Naive thymus-derived CD4-positive, alpha-beta T cell (primary cell): Measurements from ENCODE around the gene TCEAL8. TPM values are rescaled to one million over a fixed set of nuclear protein-coding genes. Genes with fewer than 3 reads are reported as not detected.
A peak's percentile ranks its signal among the peaks of the same experiment; 100 is the strongest.
"Not testable (repeated sequence)": the region's sequence is repeated elsewhere in the genome, so short reads cannot be mapped to it uniquely, and the experiment has no call there.

ENCODE experiments used
- ATAC-seq: fragments of 150-1000 bp; cut with Tn5 transposase; 2 replicates; pipeline ENCODE4 v1.10.0; 2021; ENCODE audit warnings: mild to moderate bottlenecking, moderate library complexity
- CTCF ChIA-PET: fragments of 350-600 bp; sonication (Branson Sonifier 250); formaldehyde crosslinking; loops from one replicate; lab custom pipeline; 2021; ENCODE audit warnings: antibody characterized with exemption; lab: Charles Lee
- POLR2A ChIA-PET: fragments of 350-600 bp; sonication (Branson Sonifier 250); formaldehyde crosslinking; loops from one replicate; lab custom pipeline; 2021; ENCODE audit warnings: antibody characterized with exemption, inconsistent platforms; lab: Charles Lee
- DNase-seq, 9 donors: peaks; one replicate each; pipeline versions ENCODE4 v3.0.0 to v3.0.0-alpha.2; 2020 to 2022; ENCODE audit warnings: mixed read lengths in 1 of 9
- H3K27ac ChIP-seq: one replicate; pipeline ENCODE4 v1.7.0; 2013; ENCODE audit warnings: mild to moderate bottlenecking, low read depth, low read length, moderate library complexity
- H3K27me3 ChIP-seq, 2 donors: one replicate each; pipeline ENCODE4 v1.7.0; 2013; ENCODE audit warnings: low read length in 2 of 2, mild to moderate bottlenecking in 2 of 2, moderate library complexity in 2 of 2; ENCODE audit not compliant: control insufficient read depth in 2 of 2, insufficient read depth in 2 of 2
- H3K36me3 ChIP-seq, 3 experiments: 1 replicate in 2 of 3; 2 replicates in 1 of 3; pipeline ENCODE4 v1.7.0; 2013; ENCODE audit warnings: low read length in 3 of 3, mild to moderate bottlenecking in 3 of 3, moderate library complexity in 1 of 3; ENCODE audit not compliant: insufficient read depth in 3 of 3, control insufficient read depth in 2 of 3
- H3K4me1 ChIP-seq, 2 donors: one replicate each; pipeline ENCODE4 v1.7.0; 2013; ENCODE audit warnings: low read length in 2 of 2, mild to moderate bottlenecking in 2 of 2, moderate library complexity in 1 of 2; ENCODE audit not compliant: control insufficient read depth in 2 of 2, insufficient read depth in 2 of 2
- H3K4me3 ChIP-seq: 2 replicates; pipeline ENCODE4 v1.7.0; 2013; ENCODE audit warnings: mild to moderate bottlenecking, low read length
- H3K9me3 ChIP-seq, 3 experiments: 1 replicate in 2 of 3; 2 replicates in 1 of 3; pipeline ENCODE4 v1.7.0; 2013; ENCODE audit warnings: low read length in 3 of 3; ENCODE audit not compliant: control insufficient read depth in 2 of 3
- H3K27ac Mint-ChIP-seq, 9 donors: one replicate each; pipeline ENCODE4 v1.8.0; 2020 to 2022; ENCODE audit warnings: mixed read lengths in 9 of 9, mild to moderate bottlenecking in 8 of 9, moderate library complexity in 5 of 9, inconsistent platforms in 2 of 9
- H3K27me3 Mint-ChIP-seq, 5 donors: one replicate each; pipeline ENCODE4 v1.8.0; 2021 to 2022; ENCODE audit warnings: mixed read lengths in 5 of 5, mild to moderate bottlenecking in 1 of 5
- H3K36me3 Mint-ChIP-seq, 5 donors: one replicate each; pipeline ENCODE4 v1.8.0; 2020 to 2022; ENCODE audit warnings: mixed read lengths in 5 of 5, mild to moderate bottlenecking in 3 of 5, inconsistent platforms in 1 of 5
- H3K4me1 Mint-ChIP-seq, 7 donors: one replicate each; pipeline ENCODE4 v1.8.0; 2020 to 2022; ENCODE audit warnings: mixed read lengths in 7 of 7, mild to moderate bottlenecking in 3 of 7, inconsistent platforms in 1 of 7
- H3K4me3 Mint-ChIP-seq, 10 donors: one replicate each; pipeline ENCODE4 v1.8.0; 2020 to 2022; ENCODE audit warnings: mild to moderate bottlenecking in 10 of 10, mixed read lengths in 10 of 10, moderate library complexity in 6 of 10, inconsistent platforms in 2 of 10
- H3K9me3 Mint-ChIP-seq, 11 donors: one replicate each; pipeline ENCODE4 v1.8.0; 2020 to 2022; ENCODE audit warnings: mixed read lengths in 11 of 11, mild to moderate bottlenecking in 4 of 11, inconsistent platforms in 1 of 11, moderate library complexity in 1 of 11
- intact Hi-C, 2 donors: fragments of 100-400 bp; cut with micrococcal nuclease; formaldehyde crosslinking; loops; one replicate each; pipeline ENCODE4 v1.15.1; 2023
- polyA plus RNA-seq, 2 donors: library from polyadenylated mRNA; unstranded; fragments of 300-500 nt; fragmentation: Illumina TruSeq; gene quantifications; one replicate each; pipeline ENCODE4 v1.2.3, GENCODE V29; 2021
- total RNA-seq, 6 experiments: library from RNA in 5 of 6; stranded (reverse) in 5 of 6; gene quantifications; 1 replicate in 5 of 6; 2 replicates in 1 of 6; pipeline ENCODE4 v1.2.3 and lab custom pipeline; 2021 to 2026

Gene TCEAL8
- total and polyA plus RNA-seq, 7 experiments from 2014 or later, result 12.2 to 82.3 (median 34.1) TPM

DNA sequence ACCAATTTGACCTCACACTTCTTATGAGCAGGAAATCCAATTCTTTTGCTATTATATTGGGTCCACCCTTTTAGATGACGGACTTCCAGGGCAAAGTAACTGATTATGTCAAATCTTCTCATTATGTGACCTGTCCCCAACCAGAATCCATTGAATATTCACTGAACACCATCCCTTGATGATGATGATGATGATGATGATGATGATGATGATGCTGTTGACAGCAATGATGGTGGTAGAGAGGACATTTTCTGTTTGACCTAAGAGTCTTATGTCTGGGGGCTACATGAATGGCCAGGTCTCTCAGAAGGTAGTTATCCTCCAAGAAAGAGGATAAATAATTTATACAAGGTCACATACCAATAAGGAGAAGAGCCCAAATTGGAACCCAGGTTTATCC lies 5.2 kb downstream of the TCEAL8 start:
- no peak overlapping the region for H3K4me3 Mint-ChIP-seq
- H3K27ac ChIP-seq, result no peak overlapping the region
- H3K27ac Mint-ChIP-seq, result no peak overlapping the region
- DNase-seq (no peak), ATAC-seq (no peak)
- no peaks in the 10 kb centered on the region for H3K9me3 Mint-ChIP-seq
- ChIA-PET POLR2A (no interaction called here), CTCF (interaction anchor here (1.3 kb wide), 1 partner anchor 214 kb away, joined by 5 read pairs; no protein-coding TSS in a partner anchor)
- peaks cover 11 to 27% (median 15%) of the 10 kb centered on the region in 7 donors for H3K4me1 Mint-ChIP-seq
- no peak overlapping the region for H3K4me3 ChIP-seq
- H3K9me3 ChIP-seq, result no peaks in the 10 kb centered on the region
- H3K4me1 ChIP-seq, result no peaks in the 10 kb centered on the region
- H3K36me3 Mint-ChIP-seq, result peaks cover 0 to 3% (median 0%) of the 10 kb centered on the region in 5 donors
- peaks cover 0 to 12% (median 0%) of the 10 kb centered on the region in 5 donors for H3K27me3 Mint-ChIP-seq
- H3K36me3 ChIP-seq, result no peaks in the 10 kb centered on the region
- H3K27me3 ChIP-seq, result no peaks in the 10 kb centered on the region
- intact Hi-C loops, result loop anchor here in 1 of 2 donors (10.0 kb wide), 2 partner anchors 95 to 435 kb away; partner anchors contain the start of gene MORF4L2

DNA sequence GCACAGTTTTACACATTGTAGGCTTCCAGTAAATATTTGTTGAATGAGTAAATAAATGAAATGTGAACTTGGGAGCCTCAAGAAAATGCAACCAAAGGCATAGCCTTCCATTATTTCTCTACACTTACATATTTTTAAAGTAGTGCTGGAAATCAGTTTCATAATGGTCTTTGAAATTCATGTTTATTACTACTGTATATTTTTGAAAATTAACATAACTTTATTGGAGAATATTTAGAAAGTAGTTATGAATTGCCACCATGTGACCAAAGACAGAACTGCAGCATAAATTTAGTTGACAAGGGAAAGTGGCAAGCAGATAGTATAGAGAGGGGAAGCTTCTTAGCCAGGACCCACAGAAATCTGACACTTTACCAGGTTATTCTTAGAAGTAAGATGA lies 6.4 kb downstream of the TCEAL8 start:
- no peak overlapping the region for H3K27ac Mint-ChIP-seq
- no peak for ATAC-seq

DNA sequence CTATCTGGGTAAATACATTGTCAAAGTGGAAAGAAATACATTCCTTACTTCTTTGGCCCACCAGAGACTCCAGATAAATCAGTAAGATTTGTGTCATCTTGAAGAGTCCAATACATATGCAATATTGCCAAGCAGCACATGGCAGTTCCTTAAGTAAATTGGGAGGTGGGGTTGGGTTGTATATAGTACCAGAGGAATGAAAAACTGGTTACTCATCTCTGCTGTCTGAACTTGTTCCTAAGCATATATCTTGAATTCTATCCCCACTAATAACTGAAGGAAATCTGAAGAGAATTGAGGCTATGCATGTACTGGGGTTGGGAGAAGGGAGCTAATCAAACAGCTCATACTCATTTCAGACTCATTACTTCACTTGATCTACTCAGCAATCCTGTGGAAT lies 14.8 kb downstream of the TCEAL8 start:
- H3K4me3 Mint-ChIP-seq, result no peak overlapping the region
- intact Hi-C loops, result no loop called here
- no peaks in the 10 kb centered on the region for H3K4me1 Mint-ChIP-seq
- Histone ChIP-seq H3K27ac (no peak overlapping the region), H3K9me3 (no peaks in the 10 kb centered on the region), H3K4me3 (no peak overlapping the region), H3K4me1 (no peaks in the 10 kb centered on the region), H3K36me3 (no peaks in the 10 kb centered on the region), H3K27me3 (no peaks in the 10 kb centered on the region)
- DNase-seq (no peak), ATAC-seq (no peak)
- no peaks in the 10 kb centered on the region for H3K36me3 Mint-ChIP-seq
- no peak overlapping the region for H3K27ac Mint-ChIP-seq
- no peaks in the 10 kb centered on the region for H3K9me3 Mint-ChIP-seq
- ChIA-PET CTCF (no interaction called here), POLR2A (no interaction called here)
- peaks cover 0 to 10% (median 0%) of the 10 kb centered on the region in 5 donors for H3K27me3 Mint-ChIP-seq

More for the DNA sequence above, 6.4 kb downstream of the TCEAL8 start:
- DNase-seq, result peak in 4 of 9 donors; percentile 8 to 27 (median 14)
- no peaks in the 10 kb centered on the region for H3K27me3 ChIP-seq
- Mint-ChIP-seq H3K27me3 (peaks cover 0 to 12% (median 0%) of the 10 kb centered on the region in 5 donors), H3K36me3 (no peaks in the 10 kb centered on the region), H3K4me1 (peaks cover 3 to 16% (median 4%) of the 10 kb centered on the region in 7 donors), H3K9me3 (no peaks in the 10 kb centered on the region), H3K4me3 (no peak overlapping the region)
- no peak overlapping the region for H3K27ac ChIP-seq
- ChIA-PET POLR2A (interaction anchor here (0.8 kb wide), 1 partner anchor 41 kb away, joined by 3 read pairs; no protein-coding TSS in a partner anchor), CTCF (interaction anchor here (0.6 to 1.4 kb wide), 4 partner anchors 10 to 215 kb away, joined by 3 to 5 read pairs (median 4); no protein-coding TSS in a partner anchor)
- H3K9me3 ChIP-seq, result no peaks in the 10 kb centered on the region
- H3K36me3 ChIP-seq, result no peaks in the 10 kb centered on the region
- H3K4me3 ChIP-seq, result no peak overlapping the region
- no peaks in the 10 kb centered on the region for H3K4me1 ChIP-seq
- intact Hi-C loops, result loop anchor here (1.0 kb wide), 3 partner anchors 37 to 297 kb away; no protein-coding TSS in a partner anchor

DNA sequence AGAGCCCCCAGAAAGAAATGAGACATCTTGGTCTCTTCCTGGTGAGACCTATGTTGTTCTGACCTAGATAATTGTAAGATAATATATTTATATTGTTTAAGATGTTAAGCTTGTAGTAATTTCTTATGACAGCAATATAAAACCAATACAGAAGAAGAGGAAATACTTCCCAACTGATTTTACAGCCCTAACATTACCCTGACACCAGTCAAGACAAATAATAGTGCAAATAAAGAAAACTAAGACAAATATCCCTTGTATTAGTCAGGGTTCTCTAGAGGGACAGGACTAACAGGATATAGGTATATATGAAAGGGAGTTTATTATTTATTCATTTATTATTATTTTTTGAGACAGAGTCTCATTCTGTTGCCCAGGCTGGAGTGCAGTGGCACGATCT lies 18.7 kb downstream of the TCEAL8 start:
- H3K4me3 Mint-ChIP-seq, result no peak overlapping the region
- H3K27me3 ChIP-seq, result no peaks in the 10 kb centered on the region
- ChIA-PET POLR2A (no interaction called here), CTCF (no interaction called here)
- no peaks in the 10 kb centered on the region for H3K4me1 ChIP-seq
- DNase-seq, result no peak
- no peaks in the 10 kb centered on the region for H3K9me3 Mint-ChIP-seq
- no peak overlapping the region for H3K4me3 ChIP-seq
- H3K27me3 Mint-ChIP-seq, result peaks cover 0 to 6% (median 0%) of the 10 kb centered on the region in 5 donors
- no peak overlapping the region for H3K27ac Mint-ChIP-seq
- no peak overlapping the region for H3K27ac ChIP-seq
- no peaks in the 10 kb centered on the region for H3K36me3 ChIP-seq
- H3K36me3 Mint-ChIP-seq, result no peaks in the 10 kb centered on the region
- ATAC-seq, result no peak
- intact Hi-C loops, result no loop called here
- no peaks in the 10 kb centered on the region for H3K9me3 ChIP-seq
- H3K4me1 Mint-ChIP-seq, result no peaks in the 10 kb centered on the region

DNA sequence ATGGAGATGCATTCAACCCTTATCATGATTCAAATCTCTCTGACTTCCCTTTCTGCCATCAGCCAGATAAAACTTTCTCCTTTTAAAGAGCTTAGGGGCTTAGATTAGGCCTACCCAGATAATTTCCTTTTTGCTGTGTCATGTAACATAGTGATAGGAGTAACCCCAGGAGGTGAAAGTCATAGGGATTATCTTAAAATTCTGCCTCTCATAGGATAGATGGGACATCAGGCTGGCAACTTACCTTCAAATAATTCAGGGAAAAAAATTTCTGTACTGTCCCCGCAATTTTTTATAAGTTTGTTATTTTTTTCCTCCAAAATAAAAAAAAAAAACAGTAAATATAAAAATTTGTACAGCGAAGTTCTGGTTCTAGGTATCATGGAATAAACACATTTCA lies 19.3 kb downstream of the TCEAL8 start:
- H3K4me3 Mint-ChIP-seq, intact Hi-C loops: not testable (repeated sequence)

DNA sequence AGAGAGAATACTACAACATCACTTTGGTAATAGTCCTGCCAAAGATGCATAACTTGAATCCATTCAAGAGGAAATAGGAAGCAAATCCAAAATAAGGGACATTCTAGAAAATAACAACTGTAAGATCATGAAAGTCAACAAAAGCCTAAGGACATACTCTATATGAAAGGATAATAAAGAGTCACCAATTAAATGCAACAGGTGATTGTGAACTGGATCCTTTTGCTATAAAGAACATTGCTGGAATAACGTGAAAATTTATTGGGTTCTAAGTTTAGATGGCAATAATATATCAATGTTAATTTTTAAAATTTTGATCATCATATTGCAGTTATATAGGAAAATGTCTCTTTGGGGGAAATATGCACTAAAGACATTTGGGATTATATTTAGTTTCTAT lies 20.1 kb downstream of the TCEAL8 start:
- H3K27ac ChIP-seq, result no peak overlapping the region
- no peaks in the 10 kb centered on the region for H3K27me3 ChIP-seq
- H3K27ac Mint-ChIP-seq, result no peak overlapping the region
- no peaks in the 10 kb centered on the region for H3K4me1 Mint-ChIP-seq
- DNase-seq, result no peak
- H3K4me3 ChIP-seq, result no peak overlapping the region
- CTCF ChIA-PET, result no interaction called here
- intact Hi-C loops, result no loop called here
- H3K36me3 Mint-ChIP-seq, result no peaks in the 10 kb centered on the region
- no peaks in the 10 kb centered on the region for H3K4me1 ChIP-seq
- no peaks in the 10 kb centered on the region for H3K36me3 ChIP-seq
- no peak for ATAC-seq
- no peaks in the 10 kb centered on the region for H3K9me3 Mint-ChIP-seq
- POLR2A ChIA-PET, result no interaction called here
- H3K4me3 Mint-ChIP-seq, result no peak overlapping the region
- peaks cover 0 to 6% (median 0%) of the 10 kb centered on the region in 5 donors for H3K27me3 Mint-ChIP-seq
- no peaks in the 10 kb centered on the region for H3K9me3 ChIP-seq

More for the DNA sequence above, 19.3 kb downstream of the TCEAL8 start:
- H3K9me3 Mint-ChIP-seq, H3K4me3 ChIP-seq, DNase-seq, H3K36me3 Mint-ChIP-seq, H3K27ac ChIP-seq, H3K9me3 ChIP-seq, CTCF ChIA-PET, POLR2A ChIA-PET, H3K36me3 ChIP-seq, H3K27ac Mint-ChIP-seq, ATAC-seq, H3K27me3 ChIP-seq, H3K27me3 Mint-ChIP-seq, H3K4me1 ChIP-seq, H3K4me1 Mint-ChIP-seq: not testable (repeated sequence)

DNA sequence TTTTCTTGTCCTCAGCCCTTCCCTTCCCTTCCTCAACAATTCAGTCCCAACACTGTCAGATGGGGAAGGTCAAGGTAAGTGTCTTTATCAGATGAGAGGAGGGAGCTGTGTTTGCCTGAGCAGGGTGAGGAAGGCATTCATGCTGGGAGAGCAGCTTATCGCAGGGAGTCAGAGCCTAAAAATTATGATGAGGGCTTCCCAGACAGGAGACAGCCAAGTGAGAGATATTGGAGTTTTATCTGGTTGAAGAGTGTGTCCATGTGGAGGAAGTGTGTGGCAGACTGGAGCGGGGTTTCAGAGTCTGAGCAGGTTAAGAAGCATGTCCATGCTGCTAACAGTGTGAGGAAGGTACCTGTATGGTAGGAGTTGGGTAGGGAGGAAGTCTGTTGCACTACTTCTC lies 21.7 kb downstream of the TCEAL8 start:
- Mint-ChIP-seq H3K4me3 (no peak overlapping the region), H3K27me3 (peaks cover 0 to 8% (median 0%) of the 10 kb centered on the region in 5 donors)
- no peak for ATAC-seq

More for the DNA sequence above, 21.7 kb downstream of the TCEAL8 start:
- H3K9me3 Mint-ChIP-seq, result no peaks in the 10 kb centered on the region
- Histone ChIP-seq H3K27ac (no peak overlapping the region), H3K9me3 (no peaks in the 10 kb centered on the region), H3K4me1 (no peaks in the 10 kb centered on the region), H3K36me3 (no peaks in the 10 kb centered on the region), H3K27me3 (no peaks in the 10 kb centered on the region), H3K4me3 (no peak overlapping the region)
- H3K36me3 Mint-ChIP-seq, result no peaks in the 10 kb centered on the region
- H3K27ac Mint-ChIP-seq, result no peak overlapping the region
- ChIA-PET CTCF (no interaction called here), POLR2A (no interaction called here)
- H3K4me1 Mint-ChIP-seq, result no peaks in the 10 kb centered on the region
- DNase-seq, result no peak
- intact Hi-C loops, result no loop called here
